GM12878 (cell line): Measurements from ENCODE around the gene DUOX1. TPM values are rescaled to one million over a fixed set of nuclear protein-coding genes. Genes with fewer than 3 reads are reported as not detected.

Source experiments
- ATAC-seq: fragments of 200-7000 bp; cut with Tn5 transposase; 3 replicates; pipeline ENCODE4 v1.9.1; 2020; ENCODE audit warnings: mild to moderate bottlenecking, moderate library complexity
- BruUV-seq: library from RNA; stranded (reverse); fragments of 400-500 nt; replicated peaks from 2 replicates; lab custom pipeline; 2021; lab: Mats Ljungman, UMichigan
- CTCF ChIA-PET: fragments of 300-600 bp; sonication (Branson Sonifier 250); formaldehyde crosslinking; extraction: SDS; loops from one replicate; lab custom pipeline; 2021; ENCODE audit warnings: inconsistent platforms; lab: Yijun Ruan, JAX
- POLR2A ChIA-PET: fragments of 350-600 bp; formaldehyde crosslinking; extraction: SDS; loops from one replicate; lab custom pipeline; 2021; ENCODE audit warnings: inconsistent platforms; lab: Charles Lee
- RAD21 ChIA-PET: fragments of 300-600 bp; sonication (Branson Sonifier 250); formaldehyde crosslinking; loops from one replicate; lab custom pipeline; 2023; ENCODE audit warnings: antibody characterized with exemption; ENCODE audit not compliant: unreplicated experiment; lab: Charles Lee
- SMC1A ChIA-PET: fragments of 300-600 bp; sonication (Branson Sonifier 250); formaldehyde crosslinking; loops from one replicate; lab custom pipeline; 2023; ENCODE audit not compliant: unreplicated experiment, uncharacterized antibody; lab: Charles Lee
- DNase-seq: peaks from one replicate; pipeline ENCODE4 v3.0.0-alpha.2; 2011; ENCODE audit warnings: low read depth, low spot score
- FAIRE-seq: peaks from 3 replicates; lab custom pipeline; 2011; peaks lifted over from hg19 to GRCh38; lab: Jason Lieb, UNC
- H2AFZ ChIP-seq: 2 replicates; pipeline ENCODE4 v1.6.0; 2011; ENCODE audit warnings: low read depth, low read length, control low read depth; ENCODE audit not compliant: control insufficient read depth
- H3K27ac ChIP-seq: 2 replicates; pipeline ENCODE4 v1.5.1; 2011; ENCODE audit warnings: control low read depth; ENCODE audit not compliant: control insufficient read depth, insufficient read depth
- H3K27me3 ChIP-seq, 2 experiments: replicated peaks in 1 of 2; 2 replicates each; pipeline versions ENCODE4 v1.6.0 to v1.6.1; 2011; ENCODE audit warnings: low read length in 1 of 2; ENCODE audit not compliant: control insufficient read depth in 2 of 2, insufficient read depth in 2 of 2
- H3K36me3 ChIP-seq, 2 experiments: 2 replicates each; pipeline ENCODE4 v1.5.1; 2011; ENCODE audit warnings: low read length in 1 of 2; ENCODE audit not compliant: control insufficient read depth in 2 of 2, insufficient read depth in 2 of 2
- H3K4me1 ChIP-seq: 2 replicates; pipeline ENCODE4 v1.6.1; 2011; ENCODE audit warnings: mild to moderate bottlenecking, low read length, moderate library complexity, mixed read lengths; ENCODE audit not compliant: control insufficient read depth, insufficient read depth
- H3K4me2 ChIP-seq: 2 replicates; pipeline ENCODE4 v1.6.0; 2011; ENCODE audit warnings: control low read depth; ENCODE audit not compliant: control insufficient read depth, insufficient read depth
- H3K4me3 ChIP-seq: fragments of 200-600 bp; sonication (generic); 2 replicates; pipeline ENCODE4 v1.5.1; 2016
- H3K79me2 ChIP-seq: 2 replicates; pipeline ENCODE4 v1.6.0; 2011; ENCODE audit warnings: low read length; ENCODE audit not compliant: control insufficient read depth, insufficient read depth
- H3K9ac ChIP-seq: 2 replicates; pipeline ENCODE4 v1.8.0; 2011; ENCODE audit warnings: low read length, control low read depth, mixed read lengths; ENCODE audit not compliant: control insufficient read depth, insufficient read depth
- H3K9me3 ChIP-seq: replicated peaks from 3 replicates; pipeline ENCODE4 v1.5.1; 2011; ENCODE audit warnings: mild to moderate bottlenecking, low read length; ENCODE audit not compliant: control insufficient read depth, insufficient read depth
- H4K20me1 ChIP-seq: 2 replicates; pipeline ENCODE4 v1.6.0; 2011; ENCODE audit not compliant: control insufficient read depth, insufficient read depth
- CHD2 ChIP-seq: IDR thresholded peaks from 2 replicates; pipeline ENCODE4 v1.6.1; 2011; ENCODE audit warnings: low read depth, low read length, improper control_type of control experiment, borderline replicate concordance
- EGR1 ChIP-seq, 2 experiments: IDR thresholded peaks; 1 replicate in 1 of 2; 2 replicates in 1 of 2; pipeline ENCODE4 v1.6.1; 2011 to 2012; ENCODE audit warnings: low read depth in 2 of 2, low read length in 2 of 2, borderline replicate concordance in 1 of 2, mild to moderate bottlenecking in 1 of 2, moderate library complexity in 1 of 2
- SPI1 ChIP-seq: IDR thresholded peaks from 2 replicates; pipeline ENCODE4 v1.6.1; 2011; ENCODE audit warnings: low read depth, mild to moderate bottlenecking, low read length, moderate library complexity, borderline replicate concordance; ENCODE audit not compliant: insufficient read depth
- ZBED1 ChIP-seq: IDR thresholded peaks from 2 replicates; pipeline ENCODE4 v1.6.1; 2016; ENCODE audit warnings: borderline replicate concordance
- ZNF24 ChIP-seq: fragments of 450-650 bp; IDR thresholded peaks from 2 replicates; pipeline ENCODE4 v1.6.1; 2017; ENCODE audit warnings: antibody characterized with exemption, mild to moderate bottlenecking
- ZNF687 ChIP-seq: fragments of 450-650 bp; IDR thresholded peaks from 2 replicates; pipeline ENCODE4 v1.6.1; 2017; ENCODE audit warnings: mild to moderate bottlenecking, moderate library complexity
- WGBS: methylation state at CpG from one replicate; pipeline ENCODE4 v1.1.6; 2016; ENCODE audit warnings: low lambda C conversion rate; ENCODE audit not compliant: insufficient replicate concordance, insufficient coverage; ENCODE audit errors: missing lambda C conversion rate; 5-methylcytosine and 5-hydroxymethylcytosine counted together
- in situ Hi-C: fragments of 300-500 bp; cut with MboI; formaldehyde crosslinking; loops from 9 replicates; pipeline ENCODE4 v1.14.3; 2018; ENCODE audit warnings: mixed read lengths
- intact Hi-C: fragments of 100-400 bp; cut with micrococcal nuclease; formaldehyde crosslinking; loops from one replicate; pipeline ENCODE4 v1.14.2; 2022; ENCODE audit not compliant: unreplicated experiment
- polyA plus RNA-seq, 11 experiments: library from polyadenylated mRNA; depleted of rRNA in 4 of 11; unstranded in 6 of 11; stranded (reverse) in 5 of 11; fragments of >200 nt; fragmentation: Nextera tagmentation in 4 of 11; fragmentation: Illumina TruSeq in 1 of 11; extraction: Ambion mirVana in 4 of 11; extraction: Trizol in 1 of 11; gene quantifications; 1 replicate in 1 of 11; 2 replicates in 10 of 11; pipeline versions ENCODE4 v1.2.1 to v1.2.3, GENCODE V29; 2011 to 2016; ENCODE audit warnings: inconsistent platforms in 2 of 11, missing spikeins in 2 of 11, low read depth in 1 of 11
- total RNA-seq, 4 experiments: library from RNA; depleted of rRNA in 3 of 4; stranded (reverse); fragments of >200 nt in 3 of 4; fragmentation: Illumina TruSeq in 1 of 4; extraction: Trizol in 1 of 4; gene quantifications; 2 replicates each; pipeline versions ENCODE4 v1.2.1 to v1.2.3, GENCODE V29; 2013 to 2021
- TF ChIP-seq, protein P1 (sequence below): fragments of 450-650 bp; IDR thresholded peaks from 2 replicates; pipeline ENCODE4 v1.6.1; 2016; ENCODE audit warnings: mild to moderate bottlenecking

DUOX1 gene
- total and polyA plus RNA-seq, 10 of the 15 experiments (the other 5 are each of a cell fraction or from before 2014, with no cell fraction given): 0.02 to 2.1 (median 0.26) TPM; not detected in 3

- TF ChIP-seq ZNF687 (peak; percentile 70), ZBED1 (no peak), EGR1 (IDR thresholded peaks at IDR 0.05; ENCODE audit: borderline replicate concordance in 1 of 2, low read depth in 2 of 2, low read length in 2 of 2) (peak in 1 of 2 experiments; percentile 87; a peak in 2 of 3 replicates), CHD2 (peak; percentile 77)
These were observed 58.4 kb downstream of the DUOX1 start, which contains the start of gene SHF (continued) for GRCh38 chr15:45187894-45188830.

DNA sequence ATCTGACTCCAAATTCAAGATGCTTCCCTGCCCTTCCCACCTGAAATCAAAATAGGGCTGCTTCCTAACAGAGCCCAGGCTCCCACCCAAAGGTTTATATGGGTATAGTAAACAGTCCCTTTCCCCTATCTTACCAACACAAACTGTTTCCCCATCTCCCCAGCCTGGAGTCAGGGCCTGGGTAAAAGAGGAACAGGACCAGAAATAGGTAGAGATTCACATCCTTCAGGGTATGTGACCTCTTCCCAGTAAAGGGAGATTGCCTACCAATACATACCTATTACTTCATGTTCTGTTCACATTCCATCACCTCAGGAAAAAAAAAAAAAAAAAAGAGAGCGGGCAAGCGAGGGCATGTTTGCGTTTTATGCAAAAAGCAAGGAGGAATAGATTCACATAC lies 67.7 kb downstream of the DUOX1 start:
- Histone ChIP-seq H4K20me1 (no peaks in the 10 kb centered on the region), H2AFZ (peak overlapping the region; percentile 37; the same call in 1 of the 2 replicates), H3K79me2 (no peaks in the 10 kb centered on the region), H3K4me3 (0 out of 2 replicates have a peak overlapping the region, but pooled peaks have one; percentile 86), H3K27ac (no peak overlapping the region), H3K36me3 (no peaks in the 10 kb centered on the region)
- SMC1A ChIA-PET: interaction anchor here (1.1 to 14.4 kb wide), 6 partner anchors 10 to 195 kb away, joined by 3 to 159 read pairs (median 6); partner anchors contain the start of gene SHF
- RAD21 ChIA-PET: interaction anchor here (1.2 to 1.3 kb wide), 3 partner anchors 11 to 194 kb away, joined by 3 to 6 read pairs (median 4); no protein-coding TSS in a partner anchor
- ATAC-seq: no peak
- no TSS peak for BruUV-seq
- in situ Hi-C loops: loop anchor here (10.0 kb wide), 1 partner anchor 387 kb away; the partner anchor contains the start of gene BLOC1S6
- TF ChIP-seq ZNF24: no peak
- TF ChIP-seq, protein P1, sequence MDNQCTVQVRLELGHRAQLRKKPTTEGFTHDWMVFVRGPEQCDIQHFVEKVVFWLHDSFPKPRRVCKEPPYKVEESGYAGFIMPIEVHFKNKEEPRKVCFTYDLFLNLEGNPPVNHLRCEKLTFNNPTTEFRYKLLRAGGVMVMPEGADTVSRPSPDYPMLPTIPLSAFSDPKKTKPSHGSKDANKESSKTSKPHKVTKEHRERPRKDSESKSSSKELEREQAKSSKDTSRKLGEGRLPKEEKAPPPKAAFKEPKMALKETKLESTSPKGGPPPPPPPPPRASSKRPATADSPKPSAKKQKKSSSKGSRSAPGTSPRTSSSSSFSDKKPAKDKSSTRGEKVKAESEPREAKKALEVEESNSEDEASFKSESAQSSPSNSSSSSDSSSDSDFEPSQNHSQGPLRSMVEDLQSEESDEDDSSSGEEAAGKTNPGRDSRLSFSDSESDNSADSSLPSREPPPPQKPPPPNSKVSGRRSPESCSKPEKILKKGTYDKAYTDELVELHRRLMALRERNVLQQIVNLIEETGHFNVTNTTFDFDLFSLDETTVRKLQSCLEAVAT: peak; percentile 52; the same call in 1 of the 2 replicates
- TF ChIP-seq SPI1: peak; percentile 49; the same call in 1 of the 2 replicates
- TF ChIP-seq, all 136 proteins: peak for 2
- Histone ChIP-seq H3K27me3 (no peaks in the 10 kb centered on the region), H3K9me3 (no peaks in the 10 kb centered on the region), H3K9ac (no peak overlapping the region), H3K4me2 (peak overlapping the region; percentile 50), H3K4me1 (no peaks in the 10 kb centered on the region; the same call in none of the 2 replicates)
- ChIA-PET CTCF (interaction anchor here (0.9 to 11.2 kb wide), 10 partner anchors 12 to 201 kb away, joined by 3 to 211 read pairs (median 5); a partner anchor contains a TSS), POLR2A (interaction anchor here (0.7 to 1.5 kb wide), 8 partner anchors 8 to 409 kb away, joined by 3 to 9 read pairs (median 4); partner anchors contain the start of gene SHF)
- 13% methylated on average over 3 of the region's 3 CpGs for WGBS
- DNase-seq: no peak
- intact Hi-C loops: loop anchor here (10.0 kb wide), 1 partner anchor 437 kb away; the partner anchor contains the start of gene SQOR
- FAIRE-seq: no peak
